GM15510 (cell line): ENCODE data around the gene ZMAT2.

Experiments
- POLR2A ChIP-seq: IDR thresholded peaks from 3 replicates; pipeline ENCODE4 v1.6.1; 2011; ENCODE audit warnings: borderline replicate concordance; ENCODE audit not compliant: insufficient read length; ENCODE audit errors: extremely low read depth

The ZMAT2 gene, protein sequence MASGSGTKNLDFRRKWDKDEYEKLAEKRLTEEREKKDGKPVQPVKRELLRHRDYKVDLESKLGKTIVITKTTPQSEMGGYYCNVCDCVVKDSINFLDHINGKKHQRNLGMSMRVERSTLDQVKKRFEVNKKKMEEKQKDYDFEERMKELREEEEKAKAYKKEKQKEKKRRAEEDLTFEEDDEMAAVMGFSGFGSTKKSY

DNA sequence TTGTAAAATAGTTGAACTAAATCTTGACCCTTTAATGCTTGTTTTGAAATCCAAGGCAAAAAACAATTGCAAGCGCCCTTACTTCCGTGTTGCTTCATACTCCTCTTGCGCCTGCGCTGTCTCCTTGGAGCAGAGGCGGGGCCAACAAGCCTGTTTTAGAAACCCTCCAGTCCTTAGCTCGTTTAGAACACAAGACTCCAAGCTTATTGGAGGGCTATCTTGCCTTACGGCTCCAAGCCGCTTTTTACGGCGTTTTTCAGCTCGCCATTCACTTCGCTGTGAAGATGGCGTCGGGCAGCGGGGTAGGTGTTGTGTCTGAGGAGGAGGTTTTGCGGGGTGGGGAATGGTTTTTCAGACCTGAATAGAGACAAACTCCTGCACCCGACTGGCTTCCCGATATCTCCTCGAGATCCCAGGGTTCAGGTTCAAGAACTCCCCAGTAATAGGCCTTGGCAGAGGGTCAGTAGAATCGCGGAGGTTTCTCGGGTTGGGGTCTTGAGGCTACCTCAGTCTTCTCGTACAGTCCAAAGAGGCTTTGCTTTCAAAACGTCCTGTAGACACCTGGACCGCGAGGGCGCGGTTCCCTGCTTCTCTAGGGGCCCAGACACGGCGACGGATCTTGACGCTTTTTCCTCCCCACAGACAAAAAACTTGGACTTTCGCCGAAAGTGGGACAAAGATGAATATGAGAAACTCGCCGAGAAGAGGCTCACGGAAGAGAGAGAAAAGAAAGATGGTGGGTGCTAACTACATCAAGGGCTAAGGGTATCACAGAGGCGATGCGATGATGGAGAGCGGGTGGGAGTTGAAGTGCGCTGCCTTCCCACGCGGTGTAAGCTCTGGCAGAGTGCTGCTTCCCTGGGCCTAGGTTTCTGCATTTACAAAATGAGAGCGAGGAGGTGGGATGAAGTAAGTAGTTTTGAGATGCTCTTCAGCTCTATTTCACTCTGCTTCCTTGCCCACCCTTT lies at the start of gene ZMAT2:
ZMAT2 (plus strand) TSS at position 271 of the 968 bp plus-strand sequence; CDS start at position 285, 14 bp downstream.
- TF ChIP-seq POLR2A, result peak; percentile 71

DNA sequence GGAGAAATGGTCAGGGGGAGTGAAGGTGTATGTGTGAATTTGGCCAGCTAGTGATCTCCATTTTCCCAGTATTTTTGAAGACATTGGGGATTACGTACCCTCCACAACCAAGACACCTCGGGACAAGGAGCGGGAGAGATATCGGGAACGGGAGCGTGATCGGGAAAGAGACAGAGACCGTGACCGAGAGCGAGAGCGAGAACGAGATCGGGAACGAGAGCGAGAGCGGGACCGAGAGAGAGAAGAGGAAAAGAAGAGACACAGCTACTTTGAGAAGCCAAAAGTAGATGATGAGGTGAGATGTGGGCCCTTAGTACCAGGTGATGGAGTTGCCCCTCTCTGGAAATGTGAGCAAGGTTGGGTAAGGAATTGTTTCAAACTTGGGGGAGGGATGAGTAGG lies 41.4 kb upstream of the ZMAT2 start:
- no peak for TF ChIP-seq POLR2A

DNA sequence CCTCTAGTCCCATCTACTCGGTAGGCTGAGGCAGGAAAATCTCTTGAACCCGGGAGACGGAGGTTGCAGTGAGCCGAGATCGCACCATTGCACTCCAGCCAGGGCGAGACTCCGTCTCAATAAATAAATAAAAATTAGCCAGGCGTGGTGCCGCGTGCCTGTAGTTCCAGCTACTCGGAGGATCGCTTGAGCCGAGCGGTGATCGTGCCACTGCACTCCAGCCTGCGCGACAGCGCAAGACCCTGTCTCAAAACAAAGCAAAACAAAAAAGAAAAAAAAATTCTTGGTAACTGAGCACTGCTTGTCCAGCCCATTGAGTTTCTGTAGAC lies 36.3 kb upstream of the ZMAT2 start:
- TF ChIP-seq POLR2A, result no peak

DNA sequence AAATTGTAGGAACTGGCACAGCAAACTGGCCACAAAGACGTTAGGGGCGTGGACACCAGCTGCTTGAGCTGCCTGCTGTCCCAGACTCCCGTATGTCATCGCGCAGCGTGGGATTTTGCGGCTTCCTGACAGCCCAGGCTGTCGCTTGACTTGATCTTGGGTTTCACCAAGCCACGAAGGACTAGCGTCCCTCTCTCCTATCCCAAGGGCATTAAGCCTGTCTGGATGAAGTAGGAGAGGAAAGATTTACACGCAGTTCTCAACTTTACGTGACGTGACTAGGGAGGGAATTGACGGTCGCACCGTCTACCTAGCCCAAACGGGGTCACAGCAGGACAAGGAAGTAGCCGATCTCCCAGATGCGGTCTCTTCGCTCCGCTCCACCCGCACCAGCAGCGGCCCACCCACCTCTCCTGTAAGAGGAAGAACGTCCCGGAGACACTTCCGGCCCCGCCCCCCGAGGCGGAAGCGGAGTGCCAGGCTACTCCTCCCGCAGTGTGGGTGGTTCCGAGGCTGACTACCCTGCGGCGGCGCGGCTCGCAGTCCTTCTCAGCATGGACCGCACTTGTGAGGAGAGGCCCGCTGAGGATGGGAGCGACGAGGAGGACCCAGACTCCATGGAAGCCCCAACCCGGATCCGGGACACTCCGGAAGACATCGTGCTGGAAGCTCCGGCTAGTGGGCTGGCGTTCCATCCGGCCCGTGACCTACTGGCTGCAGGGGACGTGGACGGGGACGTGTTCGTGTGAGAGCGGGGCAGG lies 35.7 kb upstream of the ZMAT2 start, which contains the start of gene WDR55:
WDR55 (plus strand) TSS at position 546 of the 761 bp plus-strand sequence; CDS start at position 555, 9 bp downstream.
- TF ChIP-seq POLR2A, result peak; percentile 96

DNA sequence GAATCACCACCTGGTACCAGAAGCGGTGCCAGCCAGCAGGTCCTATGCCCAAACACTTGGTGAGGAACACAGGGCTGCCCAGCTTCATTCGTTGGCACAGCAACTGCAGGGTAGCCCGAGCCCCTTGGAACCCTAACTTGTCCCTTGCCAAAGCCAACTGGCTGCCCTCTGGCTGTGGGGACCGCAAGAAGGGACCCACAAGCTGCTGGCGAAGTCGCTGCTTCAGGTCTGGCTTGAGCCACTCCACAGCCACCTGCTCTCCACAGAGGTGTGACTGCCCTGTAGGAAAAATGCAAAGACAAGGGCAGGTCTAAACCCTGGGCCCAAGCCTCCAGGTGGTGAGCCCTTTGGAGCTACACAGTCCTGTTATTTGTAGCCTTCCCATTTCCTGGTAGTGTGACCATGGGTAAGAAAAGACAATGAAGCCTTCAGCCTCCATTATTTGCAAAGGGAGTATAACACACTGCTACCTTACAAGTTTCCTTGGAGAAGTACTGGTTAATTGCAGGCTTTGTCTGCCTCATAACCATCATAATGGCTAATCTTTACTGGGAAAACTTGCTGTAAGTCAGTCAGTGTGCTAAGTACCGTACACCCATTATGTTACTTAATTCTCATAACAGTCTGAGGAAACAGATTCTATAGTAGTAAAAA lies 28.6 kb upstream of the ZMAT2 start:
- no peak for TF ChIP-seq POLR2A

DNA sequence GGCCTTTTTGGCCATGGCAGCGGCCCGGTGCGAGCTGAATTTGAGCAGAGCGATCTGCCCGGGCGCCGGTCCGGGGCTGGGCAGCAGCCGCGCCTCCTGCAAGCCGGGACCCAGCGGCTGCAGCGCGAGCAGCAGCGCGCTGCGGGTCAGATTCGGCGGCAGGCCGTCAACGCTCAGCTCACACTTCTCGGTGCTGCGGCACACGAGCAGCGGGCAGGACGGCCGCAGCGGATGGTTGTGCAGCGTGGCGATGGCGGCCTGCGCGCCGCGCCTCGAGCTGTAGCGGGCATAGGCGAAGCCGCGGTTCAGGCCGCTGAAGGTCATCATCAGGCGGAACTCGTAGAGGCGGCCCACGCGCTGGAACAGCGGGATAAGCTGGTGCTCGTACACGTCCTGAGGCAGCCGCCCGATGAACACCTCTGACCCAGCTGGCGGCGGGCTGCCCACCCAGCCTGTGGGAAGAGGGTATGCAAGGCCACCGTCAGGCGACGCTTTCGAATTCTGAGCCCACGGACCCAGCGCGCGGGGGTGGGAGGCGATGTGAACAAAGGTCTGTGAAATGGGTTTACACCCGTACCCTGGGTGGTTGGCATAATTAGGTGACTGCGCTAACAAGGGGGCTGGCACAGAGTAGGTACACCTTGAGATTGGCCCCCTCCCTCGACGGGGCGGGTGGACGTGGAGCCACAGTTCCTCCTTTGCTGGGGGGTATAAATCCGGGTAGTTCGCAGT lies 27.6 kb upstream of the ZMAT2 start:
- no peak for TF ChIP-seq POLR2A

DNA sequence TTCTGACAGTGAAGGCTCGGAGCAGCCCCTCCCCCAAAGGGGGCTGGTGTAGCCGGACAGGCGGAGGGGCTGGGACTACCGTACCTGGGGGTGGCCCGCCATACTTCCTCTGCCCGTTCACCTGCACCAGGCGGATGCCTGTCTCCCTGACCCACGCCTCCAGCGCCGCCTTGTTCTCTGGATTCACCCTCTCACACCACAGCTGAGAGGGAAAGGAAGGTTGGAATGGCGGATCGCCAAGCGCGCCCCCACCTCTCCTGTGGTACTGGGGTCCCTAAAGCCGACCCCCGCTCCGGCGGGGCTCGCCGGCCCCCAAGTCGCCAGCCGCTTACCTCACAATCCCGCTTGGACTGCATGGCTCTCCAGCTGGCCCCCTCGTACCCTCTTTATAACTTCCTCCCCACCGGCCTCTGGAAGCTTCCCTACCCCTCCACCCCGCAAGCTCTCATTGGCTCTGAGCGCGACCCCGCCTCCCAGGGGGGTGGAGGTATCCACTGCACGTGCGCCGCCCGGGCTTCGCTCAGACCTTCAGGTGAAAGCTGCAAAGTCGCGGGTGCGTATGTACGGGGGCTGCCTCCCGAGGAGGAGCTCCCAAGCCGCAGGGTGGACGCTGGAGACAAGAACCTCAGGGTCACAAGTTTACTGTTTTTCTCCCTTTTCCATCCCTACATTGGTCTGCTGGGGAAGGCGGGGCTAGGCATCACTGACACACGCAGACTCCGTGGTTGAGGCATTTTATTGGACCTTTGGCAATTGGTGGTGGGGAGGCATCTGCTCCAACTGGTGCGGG lies 26.9 kb upstream of the ZMAT2 start, which contains the start of gene DND1:
DND1 (minus strand) TSS at position 390 of the 790 bp plus-strand sequence; CDS start at position 356, 34 bp downstream.
- no peak for TF ChIP-seq POLR2A

DNA sequence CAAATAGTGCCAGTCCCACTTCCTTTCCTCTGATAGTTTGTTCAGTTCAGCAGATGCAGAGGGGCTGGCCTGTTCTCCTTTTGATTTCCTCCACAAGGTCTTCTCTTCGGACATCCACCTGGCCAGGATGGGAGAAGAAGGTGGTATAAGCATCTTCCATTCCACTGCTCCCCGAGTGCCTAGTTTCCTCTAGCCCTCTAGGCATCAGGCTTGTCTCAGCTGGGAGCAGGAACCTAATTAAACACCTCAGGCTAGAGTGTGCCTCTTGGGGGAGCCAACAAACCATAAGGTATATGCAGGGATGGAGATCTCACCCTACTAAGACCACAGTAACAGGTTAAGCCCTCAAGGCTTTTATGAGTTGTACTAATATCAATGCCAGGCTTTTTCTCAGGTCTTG lies 26.0 kb upstream of the ZMAT2 start:
- no peak for TF ChIP-seq POLR2A

DNA sequence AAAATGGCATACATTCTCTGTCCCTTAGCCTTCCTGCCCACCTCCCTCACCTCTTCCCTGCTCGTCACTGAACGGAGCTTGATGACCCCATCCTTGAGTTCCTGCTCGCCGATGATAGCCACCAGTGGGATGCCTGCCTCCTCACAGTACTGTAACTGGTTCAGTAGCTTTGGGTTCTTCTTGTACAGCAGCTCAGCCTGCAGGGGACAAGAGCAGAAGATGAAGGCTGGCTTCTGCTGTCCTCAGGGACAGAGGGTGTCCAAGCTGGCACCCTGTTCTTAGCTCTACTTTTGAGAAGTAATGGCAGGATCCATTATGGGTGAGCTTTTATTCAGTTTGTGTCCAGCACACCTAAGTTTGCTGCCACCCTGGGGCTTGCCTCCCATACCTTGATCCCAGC lies 25.6 kb upstream of the ZMAT2 start:
- TF ChIP-seq POLR2A, result no peak

DNA sequence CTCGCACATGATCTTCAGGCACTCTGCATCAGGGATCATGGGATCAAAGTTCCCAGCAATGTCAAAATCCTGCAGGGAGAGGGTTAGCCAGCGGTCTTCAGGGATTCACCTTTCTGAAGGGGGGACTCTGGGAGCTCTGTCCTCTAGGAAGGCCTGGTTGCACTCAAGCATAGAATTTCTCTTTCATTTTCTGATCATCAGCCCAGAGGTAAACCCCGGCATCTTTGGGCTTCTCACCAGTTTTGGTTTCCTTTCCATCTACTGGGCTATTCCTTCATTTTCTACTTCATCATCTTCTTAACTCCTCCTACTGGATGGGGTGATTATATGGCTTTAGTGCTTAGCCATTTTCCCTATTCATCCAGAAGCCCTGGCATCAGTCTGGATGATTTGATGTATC lies 22.3 kb upstream of the ZMAT2 start:
- no peak for TF ChIP-seq POLR2A

DNA sequence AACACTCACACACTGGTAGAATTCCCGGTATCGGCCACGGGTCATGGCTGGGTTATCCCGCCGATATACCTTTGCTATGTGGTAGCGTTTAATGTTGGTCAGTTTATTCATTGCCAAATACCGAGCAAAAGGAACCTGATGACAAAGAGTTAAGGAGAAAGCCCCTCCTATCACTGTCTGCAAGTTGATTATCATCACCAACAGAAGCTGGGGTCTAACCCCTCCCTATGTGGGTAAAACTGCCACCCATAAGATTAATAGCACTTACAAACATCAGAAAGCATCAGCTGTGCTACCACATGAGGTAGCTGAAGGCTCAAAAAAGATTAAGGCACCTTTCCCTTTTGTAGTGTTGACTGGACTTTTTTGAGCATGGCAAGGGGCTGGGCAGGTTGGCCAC lies 21.3 kb upstream of the ZMAT2 start:
- TF ChIP-seq POLR2A, result no peak

DNA sequence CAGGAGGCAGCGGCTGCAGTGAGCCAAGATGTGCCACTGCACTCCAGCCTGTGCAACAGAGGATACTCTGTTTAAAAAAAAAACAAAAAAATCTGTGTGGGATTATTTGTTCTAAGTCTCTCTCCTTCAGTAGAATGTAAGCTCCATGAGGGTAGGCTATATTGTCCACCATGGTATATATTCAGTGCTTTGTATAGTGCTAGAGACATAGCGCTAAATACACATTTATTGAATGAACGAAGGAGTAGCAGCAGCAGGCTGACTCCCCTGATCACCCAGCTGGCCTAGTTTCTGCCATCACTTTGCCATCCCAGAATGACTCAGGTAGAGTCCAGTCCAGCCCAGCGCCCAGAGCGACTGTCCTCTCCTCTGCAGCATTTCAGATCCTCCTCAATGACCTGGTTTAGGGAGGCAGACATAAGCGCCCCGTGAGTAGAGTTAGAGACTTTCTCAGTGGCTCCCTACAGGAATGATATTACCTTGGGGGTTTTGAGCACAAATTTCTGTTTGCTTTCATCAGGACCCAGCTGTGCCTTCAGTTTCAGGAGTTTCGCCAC lies 9.8 kb upstream of the ZMAT2 start:
- no peak for TF ChIP-seq POLR2A
